ENCODE results near the gene ATL3. TPM values are rescaled to one million over a fixed set of nuclear protein-coding genes. Genes with fewer than 3 reads are reported as not detected.

ATL3 gene
- polyA plus RNA-seq, 3 donors = 7.7 to 21.3 (median 16.6) TPM

DNA sequence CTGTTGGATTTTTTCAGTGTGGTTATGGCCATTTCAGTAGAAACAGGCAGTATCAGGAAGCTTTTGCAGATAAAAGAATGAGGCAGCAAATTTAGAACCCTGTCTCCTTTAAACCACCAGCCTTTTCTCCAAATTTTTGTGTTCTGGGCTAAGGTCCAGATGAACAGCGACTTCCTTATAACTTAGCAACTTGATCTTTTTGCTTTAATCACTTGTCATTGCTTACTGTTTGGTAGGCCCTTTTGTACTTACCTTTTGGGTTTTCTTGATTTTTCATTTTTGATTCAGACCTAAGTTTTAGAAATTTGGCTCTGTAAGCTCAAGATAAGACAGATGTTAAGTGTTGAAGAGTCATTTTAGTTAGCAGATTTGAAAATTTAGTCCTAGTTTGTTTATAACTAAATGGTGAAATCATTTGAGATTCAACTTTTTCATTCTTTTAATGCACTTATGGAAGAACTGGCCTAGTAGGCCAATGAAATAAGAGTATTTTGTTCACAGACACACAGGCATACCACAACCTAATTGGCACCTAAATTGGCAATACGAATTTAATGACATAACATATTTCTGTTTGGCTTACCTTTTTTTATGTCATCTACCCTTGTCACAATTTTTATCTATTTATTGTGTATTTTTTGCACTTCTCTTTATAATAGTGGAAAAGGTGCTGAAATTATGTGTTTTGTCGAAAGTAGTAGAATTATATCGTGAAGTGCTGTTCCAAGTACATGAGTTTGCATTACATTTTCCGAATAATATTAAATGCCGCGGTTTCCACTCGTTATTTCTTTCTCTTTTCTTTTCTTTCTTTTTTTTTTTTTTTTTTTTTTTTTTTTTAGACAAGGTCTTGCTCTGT lies 12.2 kb upstream of the ATL3 start:
- no peak overlapping the region for H3K27ac ChIP-seq (ENCODE audit: low read depth, low read length)
- 74 to 78% (median 76%) methylated on average over 8 of the region's 8 CpGs for WGBS, 3 donors

DNA sequence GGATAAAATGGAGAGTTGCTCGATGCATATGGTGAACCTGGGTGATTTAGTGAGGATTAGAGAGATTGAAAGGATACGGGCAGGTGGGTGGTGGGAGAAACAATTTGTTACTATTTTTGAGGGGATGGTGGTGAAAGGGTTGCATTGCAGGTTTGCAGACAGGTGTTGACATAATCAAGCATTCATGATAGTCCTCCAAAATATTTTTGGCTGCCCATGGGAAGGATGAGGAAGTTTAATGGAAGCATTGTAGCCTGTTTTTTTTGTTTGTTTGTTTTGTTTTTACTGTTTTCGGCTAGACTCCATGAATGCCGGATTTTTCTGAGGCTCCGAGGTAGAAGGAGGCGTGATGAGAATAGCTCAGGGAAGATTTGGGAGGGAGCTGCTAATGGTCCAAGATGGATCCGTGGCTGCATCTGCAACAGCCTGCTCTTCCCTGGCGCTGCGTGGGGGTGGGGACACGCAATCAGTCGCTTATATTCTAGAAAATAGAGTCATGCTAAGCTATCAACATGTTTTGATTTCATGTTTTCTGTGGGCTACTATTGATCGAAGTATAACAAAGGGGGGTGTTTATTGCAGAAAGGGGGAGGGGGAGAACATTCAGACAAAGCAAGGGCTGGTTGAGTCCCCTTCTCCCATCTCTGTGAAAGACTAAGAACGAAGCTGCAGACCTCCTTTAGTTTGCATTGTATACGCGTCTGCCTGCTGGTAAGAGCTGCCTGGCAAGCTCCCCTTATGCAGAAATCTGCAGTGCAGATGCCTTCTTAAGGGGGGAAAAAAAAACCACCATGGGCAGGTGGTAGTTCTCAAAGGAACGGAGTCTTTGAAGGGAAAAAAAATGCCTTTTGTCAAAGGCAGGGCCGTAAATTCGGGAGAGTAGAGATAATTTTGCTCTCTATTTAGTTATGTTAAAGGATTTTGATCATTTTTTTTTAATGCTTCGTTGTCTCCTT lies 11.2 kb upstream of the ATL3 start:
- 1 to 5% (median 4%) methylated on average over 19 of the region's 19 CpGs for WGBS, 3 donors
- H3K27ac ChIP-seq (ENCODE audit: low read depth, low read length) = no peak overlapping the region

DNA sequence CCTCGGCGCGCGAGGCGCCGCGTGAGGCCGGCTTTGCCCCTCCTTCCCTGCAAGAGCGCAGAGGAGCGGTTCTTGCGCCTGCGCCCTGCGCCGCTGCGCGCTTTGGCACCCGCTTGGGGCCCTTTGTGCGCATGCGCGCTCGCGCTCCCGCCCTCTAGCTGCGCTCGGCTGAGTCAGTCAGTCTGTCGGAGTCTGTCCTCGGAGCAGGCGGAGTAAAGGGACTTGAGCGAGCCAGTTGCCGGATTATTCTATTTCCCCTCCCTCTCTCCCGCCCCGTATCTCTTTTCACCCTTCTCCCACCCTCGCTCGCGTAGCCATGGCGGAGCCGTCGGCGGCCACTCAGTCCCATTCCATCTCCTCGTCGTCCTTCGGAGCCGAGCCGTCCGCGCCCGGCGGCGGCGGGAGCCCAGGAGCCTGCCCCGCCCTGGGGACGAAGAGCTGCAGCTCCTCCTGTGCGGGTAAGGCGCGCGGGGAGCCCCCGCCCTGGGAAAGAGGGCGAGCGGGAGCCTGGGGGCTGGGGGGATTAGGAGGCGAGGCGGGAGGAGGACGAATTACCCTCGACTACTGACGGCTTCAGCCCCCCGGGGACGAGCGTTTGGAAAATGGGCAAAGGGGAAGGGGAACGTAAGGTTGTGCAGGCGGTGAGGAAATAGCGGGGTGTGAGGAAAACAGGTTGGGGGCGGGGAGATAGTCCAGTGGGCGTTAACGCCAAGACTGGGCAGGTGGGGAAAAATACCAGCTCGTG lies 10.3 kb upstream of the ATL3 start, which contains the start of gene RTN3:
Gene RTN3 (plus strand): TSS at position 180 of the 745 bp plus-strand sequence. CDS start 137 bp downstream, at position 317.
- 0 to 1% (median 0%) methylated on average over 57 to 74 of the region's 74 CpGs for WGBS, 3 donors
- peak within 1 kb of the TSS; percentile 86 for H3K27ac ChIP-seq (ENCODE audit: low read depth, low read length)

DNA sequence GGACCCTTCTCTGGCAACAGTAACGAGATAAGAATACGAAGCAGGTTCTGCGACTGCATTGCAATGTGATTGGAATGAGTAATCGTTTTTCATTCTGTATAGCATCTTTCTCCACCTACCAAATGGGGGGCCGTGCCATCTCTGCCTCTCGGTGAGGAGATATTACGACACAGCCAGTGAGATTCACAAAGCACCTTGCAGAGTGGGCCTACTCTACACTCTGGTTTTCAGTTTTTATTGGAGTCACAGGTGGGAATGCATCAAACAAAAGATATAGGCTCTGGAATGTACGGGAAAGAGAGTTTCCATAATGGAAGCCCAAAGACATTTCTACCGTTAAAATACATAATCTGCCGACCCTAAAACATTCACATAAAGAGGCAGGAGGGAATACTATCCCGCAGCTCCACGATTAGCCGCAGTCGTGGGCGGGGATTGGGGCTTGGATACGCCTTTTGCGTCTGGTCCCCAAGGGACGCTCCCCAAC lies 9.7 kb upstream of the ATL3 start:
- no peak overlapping the region for H3K27ac ChIP-seq (ENCODE audit: low read depth, low read length)
- 7 to 9% (median 7%) methylated on average over 18 of the region's 18 CpGs for WGBS, 3 donors

DNA sequence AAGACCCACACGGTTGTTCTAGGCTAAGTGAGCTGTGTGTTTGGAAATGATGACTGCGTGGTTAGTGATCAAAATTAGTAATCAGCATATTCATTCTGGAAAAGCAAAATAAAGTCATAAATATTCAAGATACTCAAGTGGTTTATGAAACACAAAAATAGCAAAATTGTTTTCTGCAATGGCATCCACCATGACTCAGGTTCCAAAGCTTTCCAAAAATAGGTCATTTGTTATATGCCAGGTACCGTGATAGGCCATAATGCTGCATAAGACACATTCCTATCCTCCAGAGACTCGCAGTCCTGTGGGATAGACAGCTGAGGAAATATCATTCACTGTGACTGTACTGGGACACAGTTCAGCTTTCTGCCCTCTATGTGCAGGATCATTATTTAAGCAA lies 2.4 kb upstream of the ATL3 start:
- WGBS, 3 donors = 66 to 77% (median 69%) methylated on average over 4 of the region's 4 CpGs
- H3K27ac ChIP-seq (ENCODE audit: low read depth, low read length) = no peak overlapping the region

DNA sequence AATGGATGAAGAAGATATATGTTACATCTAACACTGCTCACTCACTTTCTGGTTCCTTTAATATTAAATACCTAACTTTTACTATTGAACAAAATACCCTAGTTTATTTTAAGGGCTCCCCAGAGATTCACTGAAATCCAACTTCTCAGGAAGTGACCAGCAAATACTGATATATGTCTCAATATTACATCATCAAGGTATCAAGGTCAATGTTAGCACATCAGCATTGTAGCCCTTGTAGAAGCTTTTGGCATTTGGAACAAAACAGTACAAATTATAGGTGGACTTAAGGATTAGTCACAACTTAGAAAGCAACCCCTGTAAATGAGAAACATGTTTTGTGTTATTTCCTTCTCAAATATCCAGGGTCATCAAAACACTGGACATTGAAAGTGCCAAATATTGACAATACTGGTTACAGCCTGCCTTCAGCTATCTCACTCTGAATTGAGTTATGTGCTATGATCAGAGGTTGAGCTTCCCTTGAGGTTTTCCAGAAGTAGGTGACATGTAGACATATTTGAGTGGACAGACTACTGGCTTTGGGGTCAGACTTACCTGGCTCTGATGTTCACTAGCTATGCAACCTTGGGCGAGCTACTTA lies 1.9 kb upstream of the ATL3 start:
- 87 to 97% (median 92%) methylated on average over 1 of the region's 1 CpG for WGBS, 3 donors
- no peak overlapping the region for H3K27ac ChIP-seq (ENCODE audit: low read depth, low read length)

DNA sequence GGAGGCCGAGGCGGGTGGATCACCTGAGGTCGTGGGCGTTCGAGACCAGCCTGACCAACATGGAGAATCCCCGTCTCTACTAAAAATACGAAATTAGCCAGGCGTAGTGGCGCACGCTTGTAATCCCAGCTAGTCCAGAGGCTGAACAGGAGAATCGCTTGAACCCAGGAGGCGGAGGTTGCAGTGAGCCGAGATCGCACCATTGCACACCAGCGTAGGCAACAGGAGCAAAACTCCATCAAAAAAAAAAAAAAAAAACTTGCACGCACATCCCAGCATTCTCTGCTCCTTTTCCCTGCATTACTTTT lies 934 bp upstream of the ATL3 start:
- WGBS, 3 donors = 96 to 97% (median 97%) methylated on average over 16 of the region's 16 CpGs

DNA sequence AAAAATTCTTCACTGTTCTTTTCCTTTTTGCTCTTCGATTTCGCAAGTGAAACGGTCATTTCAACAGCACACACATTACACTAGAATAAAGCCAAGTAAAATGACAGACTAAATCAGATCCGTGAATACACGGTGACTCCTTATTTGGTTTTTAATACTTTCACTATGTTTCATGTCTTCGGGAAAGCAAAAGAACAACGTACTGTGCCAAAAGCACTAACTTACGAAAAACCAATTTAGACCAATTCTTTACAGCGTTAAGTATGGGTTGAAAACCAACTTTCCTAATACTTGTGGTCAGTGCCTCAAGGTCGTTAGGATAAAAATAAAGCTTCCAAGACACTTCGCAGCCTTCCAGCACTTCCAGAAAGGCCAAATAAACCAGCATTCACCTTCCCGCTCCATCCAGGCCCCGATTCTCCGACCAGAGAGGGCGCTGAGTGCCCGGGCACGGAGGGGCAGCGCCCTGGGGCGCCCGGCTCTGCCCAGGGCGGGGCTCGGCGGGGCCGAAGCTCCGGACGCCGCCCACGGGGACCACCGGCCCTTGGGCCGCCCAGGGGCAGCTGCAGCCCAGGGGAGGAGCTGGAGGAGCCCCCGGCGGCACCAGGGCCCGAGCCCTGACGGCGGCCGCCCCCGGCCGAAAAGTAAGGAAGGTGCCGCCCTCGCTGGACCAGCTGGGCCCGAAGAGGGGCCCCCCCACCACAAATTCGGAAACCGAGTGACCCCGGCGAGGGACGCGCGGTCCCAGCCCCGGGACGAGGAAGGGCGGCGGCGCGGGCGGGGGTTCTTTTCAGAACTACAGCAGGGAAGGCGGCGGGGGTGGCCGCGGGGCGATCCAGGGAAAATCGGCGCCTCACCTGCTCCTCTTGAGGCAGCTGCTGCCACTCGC lies 499 bp downstream of the ATL3 start:
- peak overlapping the region; percentile 80 for H3K27ac ChIP-seq (ENCODE audit: low read depth, low read length)
- 1% methylated on average over 61 to 63 of the region's 63 CpGs for WGBS, 3 donors

More for the DNA sequence above, 934 bp upstream of the ATL3 start:
- no peak overlapping the region for H3K27ac ChIP-seq (ENCODE audit: low read depth, low read length)

DNA sequence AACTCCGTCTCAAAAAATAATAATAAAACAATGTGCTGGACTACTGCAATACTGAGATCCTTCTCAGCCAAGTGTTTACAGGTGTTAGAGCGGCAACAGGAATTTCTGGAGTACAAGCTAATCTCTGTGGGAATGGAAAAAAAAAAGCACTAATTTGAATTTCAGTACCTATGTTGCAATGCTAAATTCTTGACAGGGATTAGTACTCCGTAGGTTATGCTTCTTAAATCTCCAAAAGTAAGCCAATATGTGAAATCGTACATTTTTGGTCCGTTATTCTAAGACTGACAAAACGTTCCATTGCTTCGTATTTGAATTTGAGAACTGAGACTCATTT lies 1.1 kb downstream of the ATL3 start:
- 16 to 22% (median 17%) methylated on average over 7 of the region's 7 CpGs for WGBS, 3 donors

DNA sequence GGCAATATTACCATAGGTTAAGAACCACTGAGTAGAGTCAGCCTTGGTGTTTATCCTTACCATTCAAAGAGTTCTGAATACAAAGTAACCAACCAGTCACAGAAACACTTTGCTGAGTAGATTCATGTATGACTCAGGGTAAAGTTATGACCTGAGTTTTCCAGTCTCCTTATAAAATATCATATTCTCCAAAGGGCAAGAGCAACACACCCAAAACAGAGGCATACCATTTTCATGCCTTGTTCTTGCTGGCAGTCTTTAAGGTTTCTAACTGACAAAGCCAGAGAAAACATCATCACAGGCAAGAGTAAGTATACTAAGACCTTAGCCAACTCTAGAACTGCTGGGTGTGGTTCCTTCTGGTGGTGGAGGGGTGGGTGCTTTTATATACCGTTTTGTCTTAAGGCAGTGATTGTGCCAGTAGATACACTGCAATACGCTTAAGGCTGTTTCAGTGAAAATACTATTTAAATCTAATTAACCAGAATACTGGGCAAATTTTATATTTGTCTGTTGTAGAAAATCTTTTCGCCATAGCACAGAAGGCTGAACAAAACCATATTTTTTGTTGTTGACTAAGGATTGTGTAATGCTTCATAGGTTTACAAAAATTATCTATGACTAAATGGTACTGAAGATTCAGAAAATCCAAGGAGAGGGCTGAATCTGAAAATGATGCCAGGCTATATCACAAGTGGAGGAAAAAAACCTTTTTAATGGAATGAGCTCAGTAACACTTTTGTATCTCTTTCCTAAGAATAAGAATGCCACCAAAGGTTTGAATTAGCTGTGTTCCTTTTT lies 3.0 kb downstream of the ATL3 start:
- WGBS, 3 donors = 56 to 76% (median 60%) methylated on average over 3 of the region's 3 CpGs
- no peak overlapping the region for H3K27ac ChIP-seq (ENCODE audit: low read depth, low read length)

More for the DNA sequence above, 1.1 kb downstream of the ATL3 start:
- H3K27ac ChIP-seq (ENCODE audit: low read depth, low read length) = no peak overlapping the region

DNA sequence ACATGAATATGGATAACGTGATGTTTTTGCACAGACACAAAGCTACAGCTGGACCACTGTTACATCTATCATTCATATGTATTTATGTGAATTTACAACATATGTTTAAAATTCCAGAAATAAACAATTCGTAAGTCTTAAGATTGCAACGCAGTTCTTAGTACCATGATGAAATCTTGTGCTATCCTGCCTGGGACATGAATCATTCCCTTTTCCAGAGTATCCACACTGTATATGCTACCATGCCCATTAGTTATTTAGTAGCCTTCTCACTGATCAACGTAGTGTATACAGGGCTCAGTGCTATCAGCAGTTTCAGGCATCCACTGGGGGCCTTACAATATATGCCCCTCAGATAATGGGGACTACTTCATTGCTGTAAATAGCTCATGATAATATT lies 4.3 kb downstream of the ATL3 start:
- H3K27ac ChIP-seq (ENCODE audit: low read depth, low read length) = no peak overlapping the region
- WGBS, 3 donors = 74 to 81% (median 80%) methylated on average over 4 of the region's 4 CpGs

DNA sequence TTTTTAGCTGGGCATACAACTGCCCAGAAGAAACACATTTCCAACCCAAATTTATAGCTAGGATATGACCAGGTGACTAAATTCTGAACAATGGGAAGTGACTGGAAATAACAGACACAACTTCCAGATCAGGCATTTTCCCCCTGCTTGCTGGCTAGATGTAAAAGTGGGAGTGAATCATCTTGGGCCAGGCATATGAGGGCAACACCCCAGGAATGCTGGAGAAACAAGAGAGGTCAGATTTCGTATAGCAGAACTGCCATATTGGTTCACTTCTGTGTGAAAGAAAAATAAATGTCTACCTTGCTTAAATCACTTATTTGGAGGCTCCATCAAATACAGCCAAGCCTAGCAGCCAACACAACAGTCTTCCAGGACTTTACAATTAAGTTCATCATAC lies 7.4 kb downstream of the ATL3 start:
- 0 to 5% (median 0%) methylated on average over 1 of the region's 1 CpG for WGBS, 3 donors
- H3K27ac ChIP-seq (ENCODE audit: low read depth, low read length) = no peak overlapping the region

DNA sequence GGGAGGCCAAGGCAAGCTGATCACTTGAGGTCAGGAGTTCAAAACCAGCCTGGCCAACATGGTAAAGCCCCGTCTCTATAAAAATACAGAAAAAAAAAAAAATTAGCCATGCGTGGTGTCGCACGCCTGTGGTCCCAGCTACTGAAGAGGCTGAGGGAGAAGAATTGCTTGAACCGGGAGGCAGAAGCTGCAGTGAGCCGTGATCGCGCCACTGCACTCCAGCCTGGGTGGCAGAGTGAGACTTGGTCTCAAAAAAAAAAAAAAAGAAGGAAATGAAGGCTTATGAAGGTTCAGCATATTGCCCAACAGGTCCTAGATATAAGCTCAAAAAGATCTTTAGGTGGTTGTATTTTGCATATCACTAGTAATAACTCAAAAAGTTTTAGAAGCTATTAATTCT lies 10.2 kb downstream of the ATL3 start:
- WGBS, 3 donors = 78 to 96% (median 86%) methylated on average over 8 of the region's 8 CpGs
- no peak overlapping the region for H3K27ac ChIP-seq (ENCODE audit: low read depth, low read length)

DNA sequence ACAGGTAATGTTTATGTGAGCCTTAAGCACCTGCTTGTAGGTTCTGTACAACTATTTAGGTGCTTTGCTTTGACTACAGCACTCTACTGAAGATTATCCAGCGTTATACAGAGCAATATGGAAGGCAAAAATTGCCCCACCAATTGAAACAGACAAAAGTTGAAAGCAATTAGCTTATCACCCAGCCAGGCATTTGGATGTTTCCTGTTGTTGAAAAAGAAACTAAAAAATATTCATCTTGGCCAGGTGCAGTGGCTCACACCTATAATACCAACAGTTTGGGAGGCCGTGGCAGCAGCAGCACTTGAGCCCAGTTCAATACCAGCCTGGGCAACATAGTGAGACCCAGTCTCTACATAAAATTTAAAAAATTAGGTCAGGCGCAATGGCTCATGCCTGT lies 18.5 kb downstream of the ATL3 start:
- H3K27ac ChIP-seq (ENCODE audit: low read depth, low read length) = no peak overlapping the region
- 70 to 94% (median 77%) methylated on average over 3 of the region's 3 CpGs for WGBS, 3 donors

DNA sequence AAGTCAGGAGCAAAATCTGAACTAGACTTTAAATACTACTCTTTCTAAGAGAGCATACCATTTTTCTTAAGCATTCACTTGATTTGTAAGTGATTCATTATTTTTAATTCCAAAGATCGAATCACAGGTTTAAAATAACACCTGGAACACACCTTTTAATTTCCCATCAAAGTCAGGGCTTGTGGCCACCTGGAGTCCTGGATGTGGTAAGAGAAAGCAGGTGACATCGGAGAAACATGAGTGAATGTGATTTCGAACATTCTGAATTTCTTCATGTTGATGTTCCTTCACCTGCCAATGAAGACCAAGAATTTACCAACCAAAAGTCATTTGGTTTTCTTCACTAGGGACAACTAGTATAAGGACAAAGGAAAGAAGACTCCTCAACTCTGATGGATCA lies 28.0 kb downstream of the ATL3 start:
- WGBS, 3 donors = 46 to 95% (median 93%) methylated on average over 3 of the region's 3 CpGs
- no peak overlapping the region for H3K27ac ChIP-seq (ENCODE audit: low read depth, low read length)

DNA sequence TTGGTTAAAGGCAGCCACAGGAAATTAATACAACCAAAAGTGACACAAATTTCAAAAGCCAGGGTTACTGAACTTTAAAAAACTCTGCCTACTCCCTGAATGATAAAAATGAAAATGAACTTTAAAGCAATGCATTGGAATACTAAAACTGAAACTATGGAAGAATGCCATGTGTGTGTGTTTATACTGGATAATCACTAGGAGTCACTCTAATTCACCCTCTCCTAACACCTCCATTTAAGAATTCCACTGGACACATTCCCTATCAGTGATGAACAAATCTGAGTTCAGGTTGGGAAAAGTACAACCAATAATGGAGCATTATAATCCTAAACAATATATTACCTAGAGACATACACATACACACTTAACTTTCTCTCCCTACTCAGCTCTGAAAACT lies 29.4 kb downstream of the ATL3 start:
- H3K27ac ChIP-seq (ENCODE audit: low read depth, low read length) = no peak overlapping the region
